ENCODE data around the gene TRPM8. TPM values are rescaled to one million over a fixed set of nuclear protein-coding genes. Genes with fewer than 3 reads are reported as not detected.

TRPM8 gene
- total and polyA plus RNA-seq, 5 donors from 2014 or later = not detected

DNA sequence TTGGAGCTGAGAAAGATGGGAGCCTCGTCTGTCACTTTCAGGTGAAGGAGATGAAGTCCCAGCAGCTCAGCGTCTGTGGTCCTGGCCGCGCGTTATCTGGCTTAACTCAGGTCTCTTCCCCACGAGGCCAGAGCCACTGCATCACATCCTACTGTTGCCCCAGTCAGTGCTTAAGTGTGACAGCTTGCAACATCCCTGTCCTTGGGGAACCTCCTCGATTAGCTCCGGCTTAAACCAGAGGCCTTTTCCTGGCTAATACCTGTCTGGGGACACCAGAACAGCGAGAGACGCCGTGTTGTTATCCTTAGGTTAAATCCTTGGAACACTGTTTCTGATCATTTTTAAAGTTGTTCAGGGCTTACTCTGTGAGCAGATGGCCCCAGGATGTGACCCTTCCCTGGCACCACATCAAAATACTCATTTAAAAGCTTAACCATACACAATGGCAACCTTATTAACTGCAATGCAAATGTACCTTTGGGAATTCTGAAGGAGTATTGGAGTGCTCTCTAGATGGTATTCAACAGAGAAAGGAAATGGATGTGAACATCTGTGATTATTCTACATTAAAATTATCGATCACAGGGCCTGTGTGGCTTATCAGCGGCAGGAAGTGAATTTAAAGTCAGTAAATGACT, 72.2 kb downstream of the TRPM8 start:
- no peaks in the 10 kb centered on the region for H3K27me3 ChIP-seq (ENCODE audit: control insufficient read depth, insufficient read depth, low read length)
- H3K4me1 Mint-ChIP-seq = peaks cover 26 to 47% (median 33%) of the 10 kb centered on the region in 4 donors
- H3K9me3 Mint-ChIP-seq = peaks cover 0 to 19% (median 2%) of the 10 kb centered on the region in 7 donors
- H3K4me3 Mint-ChIP-seq = no peak overlapping the region
- H3K4me3 ChIP-seq (ENCODE audit: low read depth, low read length) = no peak overlapping the region
- peak overlapping the region in 2 of 3 donors; percentile 74 to 92 for H3K27ac Mint-ChIP-seq
- H3K9me3 ChIP-seq (ENCODE audit: control insufficient read depth in 2 of 2, low read length in 2 of 2) = peaks cover 0 to 5% of the 10 kb centered on the region in 2 experiments
- peaks cover 4% of the 10 kb centered on the region for H3K27me3 Mint-ChIP-seq
- DNase-seq (no peak), ATAC-seq (ENCODE audit: low read depth in 2 of 2) (no peak)
- H3K4me1 ChIP-seq (ENCODE audit: control insufficient read depth, insufficient read depth, low read length, poor library complexity, severe bottlenecking) = peaks cover 25% of the 10 kb centered on the region
- no peak overlapping the region for H3K27ac ChIP-seq (ENCODE audit: insufficient read depth, low read length, poor library complexity, severe bottlenecking)
- H3K36me3 Mint-ChIP-seq = peaks cover 9% of the 10 kb centered on the region
- no peaks in the 10 kb centered on the region for H3K36me3 ChIP-seq (ENCODE audit: control insufficient read depth, insufficient read depth, low read length)

DNA sequence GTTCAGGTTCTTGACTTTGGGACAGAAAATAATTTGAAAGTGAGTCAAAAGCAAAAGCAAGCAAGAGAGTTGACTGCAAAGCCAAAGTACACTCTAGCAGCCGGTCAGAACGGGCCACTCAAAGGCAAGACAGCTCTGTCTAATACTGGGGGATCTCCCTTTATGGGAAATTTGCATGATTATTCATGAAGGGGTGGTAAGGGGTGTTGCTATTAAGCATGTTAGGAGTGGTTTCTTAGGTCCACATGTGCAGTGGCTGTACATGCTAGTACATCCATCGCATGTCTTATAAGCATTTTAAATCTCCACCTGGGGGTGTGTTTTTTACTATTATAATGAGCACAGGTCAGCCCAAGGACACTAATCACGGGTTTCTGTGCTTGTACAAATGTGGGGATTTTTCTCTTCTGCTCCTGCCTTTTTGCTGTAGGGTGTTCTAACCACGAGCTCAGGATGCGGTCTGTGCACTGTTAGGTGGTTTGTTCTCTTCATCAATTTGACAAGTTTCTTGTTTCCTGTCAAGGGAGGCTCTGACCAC, 73.2 kb downstream of the TRPM8 start:
- Histone ChIP-seq H3K36me3 (ENCODE audit: control insufficient read depth, insufficient read depth, low read length) (no peaks in the 10 kb centered on the region), H3K4me1 (ENCODE audit: control insufficient read depth, insufficient read depth, low read length, poor library complexity, severe bottlenecking) (peaks cover 25% of the 10 kb centered on the region), H3K27me3 (ENCODE audit: control insufficient read depth, insufficient read depth, low read length) (no peaks in the 10 kb centered on the region), H3K4me3 (ENCODE audit: low read depth, low read length) (peak overlapping the region; percentile 63), H3K27ac (ENCODE audit: insufficient read depth, low read length, poor library complexity, severe bottlenecking) (peak overlapping the region; percentile 62), H3K9me3 (ENCODE audit: control insufficient read depth in 2 of 2, low read length in 2 of 2) (peaks cover 0 to 5% of the 10 kb centered on the region in 2 experiments)
- Mint-ChIP-seq H3K4me3 (peak overlapping the region; percentile 0 to 60 (median 15)), H3K36me3 (peaks cover 6% of the 10 kb centered on the region), H3K9me3 (peaks cover 0 to 19% (median 2%) of the 10 kb centered on the region in 7 donors), H3K4me1 (peaks cover 31 to 44% (median 33%) of the 10 kb centered on the region in 4 donors), H3K27me3 (peaks cover 4% of the 10 kb centered on the region), H3K27ac (peak overlapping the region; percentile 74 to 94 (median 92))
- ATAC-seq (ENCODE audit: low read depth in 2 of 2) (peak; percentile 86 to 94), DNase-seq (peak; percentile 39 to 86 (median 78))

DNA sequence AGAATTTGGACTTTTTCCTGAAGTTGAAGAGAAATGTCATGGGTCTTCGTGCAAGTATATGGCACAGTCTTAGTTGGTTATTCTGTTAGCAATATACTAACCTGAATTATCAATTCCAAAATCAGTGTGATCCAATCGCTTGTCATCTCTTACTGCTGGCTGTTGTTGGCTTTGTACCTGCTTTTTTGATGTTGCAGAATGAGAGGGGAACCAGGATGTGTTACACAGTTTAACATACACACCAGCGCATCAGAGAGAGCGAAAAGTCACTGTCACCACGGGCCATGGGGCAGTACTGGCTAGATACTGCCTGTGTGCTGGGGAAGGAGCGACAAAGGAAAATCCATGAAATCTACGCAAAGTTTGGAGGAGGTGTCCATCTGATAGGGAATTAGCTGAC, 74.0 kb downstream of the TRPM8 start:
- Histone ChIP-seq H3K27ac (ENCODE audit: insufficient read depth, low read length, poor library complexity, severe bottlenecking) (peak overlapping the region; percentile 62), H3K9me3 (ENCODE audit: control insufficient read depth in 2 of 2, low read length in 2 of 2) (peaks cover 0 to 5% of the 10 kb centered on the region in 2 experiments), H3K27me3 (ENCODE audit: control insufficient read depth, insufficient read depth, low read length) (no peaks in the 10 kb centered on the region), H3K4me3 (ENCODE audit: low read depth, low read length) (peak overlapping the region; percentile 45), H3K4me1 (ENCODE audit: control insufficient read depth, insufficient read depth, low read length, poor library complexity, severe bottlenecking) (peaks cover 25% of the 10 kb centered on the region), H3K36me3 (ENCODE audit: control insufficient read depth, insufficient read depth, low read length) (no peaks in the 10 kb centered on the region)
- no peak for DNase-seq
- Mint-ChIP-seq H3K9me3 (peaks cover 0 to 19% (median 2%) of the 10 kb centered on the region in 7 donors), H3K4me1 (peaks cover 31 to 44% (median 33%) of the 10 kb centered on the region in 4 donors), H3K36me3 (peaks cover 6% of the 10 kb centered on the region), H3K4me3 (peak overlapping the region; percentile 21 to 49 (median 22)), H3K27ac (peak overlapping the region; percentile 47 to 74 (median 61)), H3K27me3 (peaks cover 4% of the 10 kb centered on the region)
- no peak for ATAC-seq (ENCODE audit: low read depth in 2 of 2)

DNA sequence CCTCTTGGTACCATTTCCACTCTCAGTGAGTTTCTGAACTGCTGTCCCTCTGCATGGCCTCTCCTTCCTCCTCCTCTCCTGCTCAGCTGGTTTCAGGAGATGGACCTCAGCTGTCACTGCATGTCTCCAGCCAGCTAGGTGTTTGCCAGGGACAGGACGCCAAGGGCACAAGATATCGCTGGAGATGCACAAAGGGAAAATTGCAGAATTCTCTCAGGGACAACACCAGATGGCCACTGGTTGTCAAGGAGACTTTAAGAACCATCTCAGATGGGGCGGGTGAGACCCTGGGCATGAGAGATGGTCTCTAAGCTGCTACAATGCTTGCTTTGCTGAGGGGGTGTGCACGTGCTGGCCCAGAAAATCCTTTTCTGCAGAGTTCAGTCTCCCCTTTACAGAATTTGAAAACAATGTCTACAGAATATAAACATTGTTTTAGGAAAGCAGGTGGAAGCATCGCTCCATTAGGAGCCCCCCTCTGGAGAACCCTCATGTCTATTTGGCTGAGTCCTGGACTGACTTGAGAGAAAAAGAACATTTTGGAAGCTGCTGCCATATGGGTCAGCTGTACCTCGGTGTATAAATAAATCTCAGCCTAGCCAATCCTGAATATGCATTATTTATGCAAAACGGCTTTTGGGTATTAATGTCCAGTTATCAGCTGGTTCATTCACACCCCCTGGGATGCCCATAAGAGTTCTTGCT, 75.5 kb downstream of the TRPM8 start:
- Histone ChIP-seq H3K9me3 (ENCODE audit: control insufficient read depth in 2 of 2, low read length in 2 of 2) (peaks cover 0 to 5% of the 10 kb centered on the region in 2 experiments), H3K4me1 (ENCODE audit: control insufficient read depth, insufficient read depth, low read length, poor library complexity, severe bottlenecking) (peaks cover 25% of the 10 kb centered on the region), H3K4me3 (ENCODE audit: low read depth, low read length) (no peak overlapping the region), H3K36me3 (ENCODE audit: control insufficient read depth, insufficient read depth, low read length) (no peaks in the 10 kb centered on the region), H3K27me3 (ENCODE audit: control insufficient read depth, insufficient read depth, low read length) (no peaks in the 10 kb centered on the region), H3K27ac (ENCODE audit: insufficient read depth, low read length, poor library complexity, severe bottlenecking) (no peak overlapping the region)
- Mint-ChIP-seq H3K27ac (no peak overlapping the region), H3K4me1 (peaks cover 31 to 44% (median 35%) of the 10 kb centered on the region in 4 donors), H3K27me3 (peaks cover 4% of the 10 kb centered on the region), H3K4me3 (peak overlapping the region in 1 of 4 donors; percentile 16), H3K9me3 (peaks cover 0 to 19% (median 2%) of the 10 kb centered on the region in 7 donors), H3K36me3 (peaks cover 6% of the 10 kb centered on the region)
- DNase-seq = no peak
- ATAC-seq (ENCODE audit: low read depth in 2 of 2) = no peak

DNA sequence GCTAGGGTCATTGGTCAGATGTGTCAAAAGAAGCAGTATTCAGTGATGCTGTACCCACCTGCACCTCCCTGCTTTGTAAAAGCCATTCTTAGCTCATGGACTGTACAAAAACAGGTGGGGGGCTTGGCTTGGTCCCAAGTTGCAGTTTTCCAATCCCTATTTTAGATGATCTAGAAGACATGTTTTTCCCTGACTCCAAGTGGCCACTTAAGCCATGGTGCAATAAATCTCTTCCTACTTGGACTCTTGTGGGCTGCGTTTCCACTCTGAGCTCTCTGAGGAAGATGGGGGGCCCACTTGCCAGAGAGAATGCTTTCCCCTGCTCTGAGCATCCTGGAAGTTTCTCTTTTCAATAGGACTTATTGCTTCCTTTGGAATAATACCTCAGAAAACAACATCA, 76.3 kb downstream of the TRPM8 start:
- DNase-seq = no peak
- H3K27ac Mint-ChIP-seq = no peak overlapping the region

DNA sequence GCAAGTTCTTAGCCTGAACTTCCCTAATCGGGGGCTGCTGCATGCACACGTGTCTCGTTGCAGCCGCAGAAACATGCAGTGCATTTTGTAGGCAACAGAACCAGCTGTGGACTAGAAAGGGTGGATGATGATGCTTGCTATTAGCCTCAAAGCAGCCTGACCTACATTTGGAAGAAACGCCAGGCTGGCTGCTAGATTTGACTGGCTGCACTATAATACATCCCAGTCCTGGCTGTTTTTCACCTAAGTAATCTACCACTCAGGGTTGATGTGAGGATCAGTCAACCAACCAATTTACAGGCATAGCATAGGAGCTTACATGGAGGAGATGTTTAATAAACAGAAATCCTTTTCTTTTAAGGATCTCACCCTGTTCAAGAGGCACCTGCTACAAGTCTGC, 77.0 kb downstream of the TRPM8 start:
- Histone ChIP-seq H3K36me3 (ENCODE audit: control insufficient read depth, insufficient read depth, low read length) (no peaks in the 10 kb centered on the region), H3K27me3 (ENCODE audit: control insufficient read depth, insufficient read depth, low read length) (no peaks in the 10 kb centered on the region), H3K4me1 (ENCODE audit: control insufficient read depth, insufficient read depth, low read length, poor library complexity, severe bottlenecking) (peaks cover 24% of the 10 kb centered on the region), H3K27ac (ENCODE audit: insufficient read depth, low read length, poor library complexity, severe bottlenecking) (no peak overlapping the region), H3K9me3 (ENCODE audit: control insufficient read depth in 2 of 2, low read length in 2 of 2) (peaks cover 0 to 5% of the 10 kb centered on the region in 2 experiments), H3K4me3 (ENCODE audit: low read depth, low read length) (no peak overlapping the region)
- Mint-ChIP-seq H3K27me3 (peaks cover 4% of the 10 kb centered on the region), H3K4me3 (no peak overlapping the region), H3K9me3 (peaks cover 0 to 9% (median 2%) of the 10 kb centered on the region in 7 donors), H3K36me3 (no peaks in the 10 kb centered on the region), H3K4me1 (peaks cover 25 to 36% (median 31%) of the 10 kb centered on the region in 4 donors), H3K27ac (no peak overlapping the region)
- DNase-seq = no peak
- no peak for ATAC-seq (ENCODE audit: low read depth in 2 of 2)

More for the DNA sequence above, 76.3 kb downstream of the TRPM8 start:
- H3K27ac ChIP-seq (ENCODE audit: insufficient read depth, low read length, poor library complexity, severe bottlenecking) = no peak overlapping the region
- H3K36me3 Mint-ChIP-seq = peaks cover 5% of the 10 kb centered on the region
- ATAC-seq (ENCODE audit: low read depth in 2 of 2) = no peak
- H3K4me1 ChIP-seq (ENCODE audit: control insufficient read depth, insufficient read depth, low read length, poor library complexity, severe bottlenecking) = peaks cover 25% of the 10 kb centered on the region
- H3K27me3 ChIP-seq (ENCODE audit: control insufficient read depth, insufficient read depth, low read length) = no peaks in the 10 kb centered on the region
- H3K4me3 Mint-ChIP-seq = no peak overlapping the region
- no peak overlapping the region for H3K4me3 ChIP-seq (ENCODE audit: low read depth, low read length)
- peaks cover 4% of the 10 kb centered on the region for H3K27me3 Mint-ChIP-seq
- H3K4me1 Mint-ChIP-seq = peaks cover 27 to 43% (median 34%) of the 10 kb centered on the region in 4 donors
- H3K36me3 ChIP-seq (ENCODE audit: control insufficient read depth, insufficient read depth, low read length) = no peaks in the 10 kb centered on the region
- H3K9me3 Mint-ChIP-seq = peaks cover 0 to 12% (median 2%) of the 10 kb centered on the region in 7 donors
- peaks cover 0 to 5% of the 10 kb centered on the region in 2 experiments for H3K9me3 ChIP-seq (ENCODE audit: control insufficient read depth in 2 of 2, low read length in 2 of 2)

DNA sequence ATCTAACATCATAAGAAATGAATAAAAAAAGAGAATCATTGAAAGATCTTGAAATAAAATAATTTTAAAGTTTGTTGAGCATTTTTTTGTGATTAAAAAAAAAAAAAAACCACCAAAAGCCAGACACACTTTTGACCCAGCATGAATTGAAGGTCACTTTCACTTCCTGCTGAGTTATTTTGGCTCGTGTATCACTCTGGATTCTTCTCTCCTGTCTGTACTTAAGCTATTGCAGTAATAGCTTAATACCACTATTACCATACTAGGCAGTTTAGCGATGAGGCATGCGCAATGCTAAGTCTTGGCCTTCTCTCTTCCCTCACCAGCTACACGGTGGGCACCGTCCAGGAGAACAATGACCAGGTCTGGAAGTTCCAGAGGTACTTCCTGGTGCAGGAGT, 78.8 kb downstream of the TRPM8 start:
- peaks cover 4% of the 10 kb centered on the region for H3K27me3 Mint-ChIP-seq
- DNase-seq (no peak), ATAC-seq (ENCODE audit: low read depth in 2 of 2) (no peak)
- Histone ChIP-seq H3K9me3 (ENCODE audit: control insufficient read depth in 2 of 2, low read length in 2 of 2) (no peaks in the 10 kb centered on the region), H3K4me1 (ENCODE audit: control insufficient read depth, insufficient read depth, low read length, poor library complexity, severe bottlenecking) (peaks cover 9% of the 10 kb centered on the region), H3K4me3 (ENCODE audit: low read depth, low read length) (no peak overlapping the region), H3K27ac (ENCODE audit: insufficient read depth, low read length, poor library complexity, severe bottlenecking) (no peak overlapping the region), H3K27me3 (ENCODE audit: control insufficient read depth, insufficient read depth, low read length) (no peaks in the 10 kb centered on the region), H3K36me3 (ENCODE audit: control insufficient read depth, insufficient read depth, low read length) (no peaks in the 10 kb centered on the region)
- no peaks in the 10 kb centered on the region for H3K36me3 Mint-ChIP-seq
- no peak overlapping the region for H3K4me3 Mint-ChIP-seq
- no peaks in the 10 kb centered on the region for H3K9me3 Mint-ChIP-seq
- H3K27ac Mint-ChIP-seq = no peak overlapping the region
- H3K4me1 Mint-ChIP-seq = peaks cover 8 to 20% (median 14%) of the 10 kb centered on the region in 4 donors

All from CD4-positive, CD25-positive, alpha-beta regulatory T cell (primary cell).